Tibial nerve (tissue), 4 donors: Measurements from ENCODE around the gene DAPK1.

Experiments used
- EP300 ChIP-seq, 2 donors: sonication (generic); formaldehyde crosslinking; IDR thresholded peaks; one replicate each; pipeline ENCODE4 v1.6.1; 2017; ENCODE audit warnings: antibody characterized with exemption in 2 of 2, mild to moderate bottlenecking in 1 of 2
- POLR2A ChIP-seq, 2 donors: fragments of 450-650 bp; IDR thresholded peaks; one replicate each; pipeline ENCODE4 v1.6.1; 2017; ENCODE audit warnings: antibody characterized with exemption in 2 of 2, mild to moderate bottlenecking in 2 of 2, moderate library complexity in 2 of 2
- TF ChIP-seq, protein P1 (sequence below), 5 experiments: fragments of 200-600 bp in 3 of 5; fragments of 450-650 bp in 2 of 5; sonication (generic) in 3 of 5; IDR thresholded peaks; one replicate each; pipeline ENCODE4 v1.5.1; 2016 to 2019; ENCODE audit warnings: antibody characterized with exemption in 5 of 5, mild to moderate bottlenecking in 3 of 5, moderate library complexity in 2 of 5

DNA sequence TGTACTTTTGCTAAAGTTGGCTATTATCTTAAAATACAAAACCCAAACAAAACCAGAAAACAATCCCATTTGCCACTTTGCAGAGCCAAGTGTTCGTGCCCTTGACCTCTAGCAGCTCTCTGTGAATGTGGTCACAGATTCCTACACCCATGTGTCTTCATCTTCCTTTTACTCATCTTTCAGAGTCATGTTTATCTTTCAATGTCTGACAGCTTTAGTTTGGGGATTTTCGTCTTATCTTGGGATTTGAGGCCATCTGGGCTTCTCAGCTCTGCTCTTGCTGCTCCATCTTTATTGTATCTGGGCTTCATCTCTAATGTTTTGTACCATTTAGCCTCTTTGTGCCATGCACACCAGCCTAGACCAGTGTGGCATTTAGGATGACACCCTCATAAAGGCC is 81.0 kb downstream of the DAPK1 start:
- TF ChIP-seq, protein P1, sequence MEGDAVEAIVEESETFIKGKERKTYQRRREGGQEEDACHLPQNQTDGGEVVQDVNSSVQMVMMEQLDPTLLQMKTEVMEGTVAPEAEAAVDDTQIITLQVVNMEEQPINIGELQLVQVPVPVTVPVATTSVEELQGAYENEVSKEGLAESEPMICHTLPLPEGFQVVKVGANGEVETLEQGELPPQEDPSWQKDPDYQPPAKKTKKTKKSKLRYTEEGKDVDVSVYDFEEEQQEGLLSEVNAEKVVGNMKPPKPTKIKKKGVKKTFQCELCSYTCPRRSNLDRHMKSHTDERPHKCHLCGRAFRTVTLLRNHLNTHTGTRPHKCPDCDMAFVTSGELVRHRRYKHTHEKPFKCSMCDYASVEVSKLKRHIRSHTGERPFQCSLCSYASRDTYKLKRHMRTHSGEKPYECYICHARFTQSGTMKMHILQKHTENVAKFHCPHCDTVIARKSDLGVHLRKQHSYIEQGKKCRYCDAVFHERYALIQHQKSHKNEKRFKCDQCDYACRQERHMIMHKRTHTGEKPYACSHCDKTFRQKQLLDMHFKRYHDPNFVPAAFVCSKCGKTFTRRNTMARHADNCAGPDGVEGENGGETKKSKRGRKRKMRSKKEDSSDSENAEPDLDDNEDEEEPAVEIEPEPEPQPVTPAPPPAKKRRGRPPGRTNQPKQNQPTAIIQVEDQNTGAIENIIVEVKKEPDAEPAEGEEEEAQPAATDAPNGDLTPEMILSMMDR (IDR thresholded peaks at IDR 0.05), result no peak
- TF ChIP-seq EP300 (IDR thresholded peaks at IDR 0.05) (no peak), POLR2A (IDR thresholded peaks at IDR 0.05) (no peak)
